HFF-Myc (cell line): ENCODE data around the gene FAM78A.

Experiments used
- DNase-seq: peaks from one replicate; pipeline ENCODE4 v3.0.0-alpha.2; 2011; ENCODE audit warnings: low read depth; ENCODE audit errors: extremely low read depth
- H3K4me3 ChIP-seq: replicated peaks from 2 replicates; pipeline ENCODE4 v1.5.1; 2011; ENCODE audit warnings: low read depth, mild to moderate bottlenecking, control low read depth, low read length
- TF ChIP-seq, protein P1 (sequence below): IDR thresholded peaks from 2 replicates; pipeline ENCODE4 v1.5.1; 2012; ENCODE audit warnings: mild to moderate bottlenecking, low read depth, low read length, control low read depth; ENCODE audit errors: missing control alignments

FAM78A gene

DNA sequence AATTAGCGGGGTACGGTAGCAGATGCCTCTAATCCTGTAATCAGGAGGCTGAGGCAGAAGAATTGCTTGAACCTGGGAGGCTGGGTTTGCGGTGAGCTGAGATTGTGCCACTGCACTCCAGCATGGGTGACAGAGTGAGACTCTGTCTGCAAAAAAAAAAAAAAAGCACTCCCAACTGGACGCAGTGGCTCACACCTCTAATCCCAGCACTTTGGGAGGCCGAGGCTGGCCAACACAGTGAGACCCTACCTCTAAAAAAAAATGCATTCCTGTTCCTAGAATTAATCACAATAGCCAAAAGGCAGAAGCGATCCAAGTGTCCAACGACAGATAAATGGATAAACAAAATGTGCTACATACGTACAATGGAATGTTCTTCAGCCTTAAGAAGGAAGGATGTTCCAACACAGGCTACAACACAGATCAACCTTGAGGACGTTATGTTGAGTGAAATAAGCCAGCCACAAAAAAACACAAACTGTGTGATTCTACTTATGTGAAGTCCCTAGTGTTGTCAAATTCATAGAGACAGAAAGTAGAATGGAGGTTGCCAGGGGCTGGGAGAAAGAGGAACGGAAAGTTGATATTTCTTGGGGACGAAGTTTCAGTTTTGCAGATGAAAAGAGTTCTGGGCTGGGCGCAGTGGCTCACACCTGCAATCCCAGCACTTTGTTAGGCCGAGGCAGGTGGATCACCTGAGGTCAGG lies 13.8 kb downstream of the FAM78A start:
- TF ChIP-seq, protein P1, sequence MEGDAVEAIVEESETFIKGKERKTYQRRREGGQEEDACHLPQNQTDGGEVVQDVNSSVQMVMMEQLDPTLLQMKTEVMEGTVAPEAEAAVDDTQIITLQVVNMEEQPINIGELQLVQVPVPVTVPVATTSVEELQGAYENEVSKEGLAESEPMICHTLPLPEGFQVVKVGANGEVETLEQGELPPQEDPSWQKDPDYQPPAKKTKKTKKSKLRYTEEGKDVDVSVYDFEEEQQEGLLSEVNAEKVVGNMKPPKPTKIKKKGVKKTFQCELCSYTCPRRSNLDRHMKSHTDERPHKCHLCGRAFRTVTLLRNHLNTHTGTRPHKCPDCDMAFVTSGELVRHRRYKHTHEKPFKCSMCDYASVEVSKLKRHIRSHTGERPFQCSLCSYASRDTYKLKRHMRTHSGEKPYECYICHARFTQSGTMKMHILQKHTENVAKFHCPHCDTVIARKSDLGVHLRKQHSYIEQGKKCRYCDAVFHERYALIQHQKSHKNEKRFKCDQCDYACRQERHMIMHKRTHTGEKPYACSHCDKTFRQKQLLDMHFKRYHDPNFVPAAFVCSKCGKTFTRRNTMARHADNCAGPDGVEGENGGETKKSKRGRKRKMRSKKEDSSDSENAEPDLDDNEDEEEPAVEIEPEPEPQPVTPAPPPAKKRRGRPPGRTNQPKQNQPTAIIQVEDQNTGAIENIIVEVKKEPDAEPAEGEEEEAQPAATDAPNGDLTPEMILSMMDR: no peak
- no peak for DNase-seq
- H3K4me3 ChIP-seq: no peak overlapping the region

DNA sequence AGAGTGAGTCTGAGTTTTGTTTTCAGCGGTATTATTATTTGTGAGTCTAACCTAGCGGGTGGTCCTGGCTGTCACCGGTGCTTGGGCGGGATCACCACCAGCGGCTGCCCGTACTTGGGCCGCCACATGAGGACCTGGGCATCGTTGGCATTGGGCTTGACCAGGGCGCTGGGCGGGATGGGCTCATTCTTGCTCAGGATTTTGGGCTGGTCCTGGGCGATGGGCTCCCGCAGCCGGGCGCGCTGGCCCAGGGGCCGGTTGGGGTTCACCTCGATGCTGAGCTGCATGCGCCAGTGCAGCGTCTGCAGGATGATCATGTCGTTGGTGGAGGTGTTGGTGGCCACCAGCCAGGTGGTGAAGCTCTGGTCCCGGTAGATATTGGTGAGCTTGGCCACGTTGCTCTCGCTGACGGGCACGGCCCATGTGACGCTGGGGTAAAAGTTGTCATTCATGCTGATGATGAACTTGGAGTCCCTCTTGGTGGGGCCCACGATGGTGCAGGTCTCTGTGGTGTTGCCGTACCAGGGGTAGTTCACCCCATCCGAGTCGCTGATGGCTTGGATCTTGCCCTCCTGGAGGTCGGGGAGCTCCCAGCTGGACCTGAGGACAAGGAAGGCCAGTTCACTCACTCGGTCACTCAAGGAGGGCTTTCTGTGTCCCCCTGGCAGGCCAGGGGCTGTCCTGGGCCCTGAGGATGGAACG lies 15.4 kb downstream of the FAM78A start:
- no peak overlapping the region for H3K4me3 ChIP-seq
- no peak for DNase-seq
- TF ChIP-seq, protein P1: no peak

DNA sequence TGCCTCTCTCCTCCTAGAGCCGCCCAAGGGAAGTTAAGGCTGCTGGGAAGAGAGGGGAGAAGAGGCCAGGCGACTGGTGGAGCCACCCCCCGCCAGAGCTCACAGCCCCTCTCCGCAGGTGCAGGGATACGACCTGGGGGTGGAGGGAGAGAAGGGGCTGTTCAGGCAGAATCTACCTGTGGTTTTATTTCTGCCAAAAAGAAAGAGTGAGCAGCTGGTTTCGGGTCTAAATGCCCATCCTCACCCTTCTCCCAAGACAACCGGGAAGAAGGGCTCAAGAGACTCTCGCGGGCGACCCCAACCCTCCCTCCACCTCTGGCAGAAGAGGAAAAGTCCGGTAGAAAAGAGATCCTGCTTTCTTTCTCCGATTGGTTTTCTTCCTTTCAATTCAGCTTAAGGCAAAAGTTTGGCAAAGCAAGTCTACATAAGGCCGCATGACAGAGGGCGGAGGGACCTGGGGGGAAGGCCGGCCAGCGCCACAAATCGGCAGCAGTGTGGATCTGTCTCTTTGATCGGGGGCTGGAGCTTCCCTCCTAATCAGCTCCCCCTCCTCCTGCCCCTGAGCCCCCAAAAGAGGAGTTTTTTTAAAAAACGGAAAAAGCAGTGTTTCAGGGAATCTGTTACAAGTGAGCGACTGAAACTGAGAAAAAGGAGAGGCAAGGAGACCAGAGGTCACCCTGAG lies 16.3 kb downstream of the FAM78A start:
- no peak for DNase-seq
- H3K4me3 ChIP-seq: no peak overlapping the region
- TF ChIP-seq, protein P1: no peak

DNA sequence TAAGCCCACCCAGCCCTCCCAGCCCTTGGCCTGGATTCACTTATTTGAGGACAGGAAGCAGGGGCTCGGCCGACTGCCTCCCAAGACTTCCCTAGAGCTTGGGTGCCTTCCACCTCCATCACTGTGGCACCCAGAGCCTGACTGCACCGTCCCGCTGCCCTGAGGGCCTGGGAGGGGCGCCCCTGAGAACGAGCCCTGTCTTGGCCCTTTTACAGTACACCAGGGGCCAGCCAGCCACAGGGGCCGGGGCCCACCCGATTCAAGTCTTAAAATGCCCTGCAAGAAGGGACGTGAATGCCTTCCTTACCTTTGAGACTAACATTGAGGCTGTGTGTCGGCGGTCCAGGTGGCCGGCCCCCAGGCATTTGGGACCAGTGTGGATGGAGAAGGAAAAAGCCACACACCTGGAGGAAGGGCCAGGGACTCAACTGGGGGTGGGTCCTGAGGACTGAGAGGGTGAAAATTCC lies 16.8 kb downstream of the FAM78A start:
- H3K4me3 ChIP-seq: no peak overlapping the region
- TF ChIP-seq, protein P1: no peak
- no peak for DNase-seq

DNA sequence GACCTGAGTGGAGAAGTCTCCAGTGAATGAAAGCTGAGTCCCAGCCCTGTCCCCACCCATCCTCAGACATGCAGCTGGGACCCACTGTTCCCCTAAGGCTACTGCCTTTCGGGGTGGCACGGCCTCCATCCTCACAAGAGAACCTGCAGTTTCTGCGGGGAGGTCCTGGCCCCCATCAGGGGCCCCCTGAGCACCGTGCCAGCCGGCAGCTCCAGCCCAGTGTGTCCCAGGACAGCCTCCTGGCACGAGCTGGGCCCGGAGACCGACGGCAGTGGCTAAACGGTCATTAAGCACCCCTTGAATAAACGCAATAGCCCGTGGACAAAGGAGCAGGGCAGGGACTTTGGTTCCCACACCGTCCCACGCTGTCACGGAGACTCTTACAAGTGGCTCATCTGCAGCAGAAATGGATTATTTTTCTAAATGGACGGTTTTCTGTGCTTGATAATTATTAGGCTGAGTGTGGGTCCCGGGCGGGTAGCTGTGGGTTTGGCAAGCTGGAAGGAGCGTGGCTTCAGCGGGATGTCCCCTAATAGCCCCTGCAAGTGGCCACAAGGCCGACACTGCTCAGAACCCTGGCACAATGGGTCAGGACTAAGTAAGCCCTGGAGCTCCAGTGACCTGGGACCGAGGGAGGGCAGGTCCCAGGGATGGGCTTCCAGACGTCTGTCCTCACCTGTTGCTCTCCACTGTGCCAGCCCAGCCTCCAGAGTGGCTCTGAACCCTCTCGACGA lies 17.4 kb downstream of the FAM78A start:
- TF ChIP-seq, protein P1: no peak
- DNase-seq: no peak
- H3K4me3 ChIP-seq: no peak overlapping the region

DNA sequence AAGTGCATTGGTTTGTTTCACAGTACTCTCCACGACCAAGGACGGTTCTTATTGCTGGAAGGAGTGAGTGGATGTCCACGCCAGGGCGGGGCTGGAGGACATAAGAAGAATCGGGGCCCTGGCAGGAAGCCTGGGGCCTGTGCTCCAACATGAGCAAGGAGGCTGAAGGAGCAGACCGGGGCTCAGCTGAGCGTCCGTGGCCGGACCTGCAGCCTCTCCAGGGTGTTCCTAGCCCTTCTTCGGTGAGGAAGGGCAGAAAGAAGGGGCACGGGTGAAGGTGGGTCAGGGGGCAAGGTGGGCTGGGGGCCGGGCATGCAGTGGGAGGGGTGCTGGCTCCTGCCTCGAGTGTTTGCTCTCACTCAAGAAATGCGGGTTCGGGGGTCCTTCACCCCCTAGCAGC lies 18.1 kb downstream of the FAM78A start:
- TF ChIP-seq, protein P1: no peak
- H3K4me3 ChIP-seq: no peak overlapping the region
- no peak for DNase-seq
